NCI-H1436 treated with DMSO at 0.1 percent for 48 hours (cell line): ENCODE measurements around the gene CLEC16A.

ENCODE experiments used
- DNase-seq: peaks from one replicate; lab custom pipeline; 2025; lab: John Stamatoyannopoulos, UW

CLEC16A gene

GRCh38 chr16:11015607-11016006, 71.2 kb downstream of the CLEC16A start:
- no peak for DNase-seq

GRCh38 chr16:11016524-11016988, 72.2 kb downstream of the CLEC16A start:
- DNase-seq = no peak

- no peak for DNase-seq
Measured at GRCh38 chr16:11016993-11017392, 72.6 kb downstream of the CLEC16A start.

- no peak for DNase-seq
Measured at GRCh38 chr16:11017499-11017898, 73.1 kb downstream of the CLEC16A start.

GRCh38 chr16:11020388-11020787, 76.0 kb downstream of the CLEC16A start:
- DNase-seq = no peak

- no peak for DNase-seq
Measured at GRCh38 chr16:11020792-11021551, 76.6 kb downstream of the CLEC16A start.

GRCh38 chr16:11022002-11022401, 77.6 kb downstream of the CLEC16A start:
- no peak for DNase-seq

GRCh38 chr16:11023262-11024039, 79.1 kb downstream of the CLEC16A start:
- DNase-seq = no peak

- DNase-seq = no peak
Measured at GRCh38 chr16:11024333-11025053, 80.1 kb downstream of the CLEC16A start.

GRCh38 chr16:11025120-11025531, 80.8 kb downstream of the CLEC16A start:
- no peak for DNase-seq

- DNase-seq = no peak
Measured at GRCh38 chr16:11029948-11030347, 85.6 kb downstream of the CLEC16A start.

- DNase-seq = no peak
Measured at GRCh38 chr16:11030990-11031510, 86.7 kb downstream of the CLEC16A start.

- DNase-seq = no peak
Measured at GRCh38 chr16:11032000-11032921, 87.9 kb downstream of the CLEC16A start.

GRCh38 chr16:11032922-11033291, 88.5 kb downstream of the CLEC16A start:
- no peak for DNase-seq

- no peak for DNase-seq
Measured at GRCh38 chr16:11033629-11034420, 89.5 kb downstream of the CLEC16A start.

- no peak for DNase-seq
Measured at GRCh38 chr16:11034481-11034931, 90.1 kb downstream of the CLEC16A start.

GRCh38 chr16:11035096-11035495, 90.7 kb downstream of the CLEC16A start:
- no peak for DNase-seq

- no peak for DNase-seq
Measured at GRCh38 chr16:11036040-11036439, 91.7 kb downstream of the CLEC16A start.

- DNase-seq = no peak
Measured at GRCh38 chr16:11036868-11037410, 92.6 kb downstream of the CLEC16A start.

GRCh38 chr16:11038305-11038704, 93.9 kb downstream of the CLEC16A start:
- no peak for DNase-seq
